HS-27A (cell line): Measurements from ENCODE around the gene IL10RA.
"Not testable (repeated sequence)": the region's sequence is repeated elsewhere in the genome, so short reads cannot be mapped to it uniquely, and the experiment has no call there.

ENCODE experiments used
- DNase-seq: peaks from one replicate; pipeline ENCODE4 v3.0.0-alpha.2; 2012; ENCODE audit warnings: low read depth, missing footprints

IL10RA gene

GRCh38 chr11:118007563-118008270 is 21.5 kb downstream of the IL10RA start:
- DNase-seq = not testable (repeated sequence)

GRCh38 chr11:118008271-118008911 is 22.2 kb downstream of the IL10RA start:
- DNase-seq = no peak

GRCh38 chr11:118009864-118010737 is 23.9 kb downstream of the IL10RA start:
- DNase-seq = no peak

DNA sequence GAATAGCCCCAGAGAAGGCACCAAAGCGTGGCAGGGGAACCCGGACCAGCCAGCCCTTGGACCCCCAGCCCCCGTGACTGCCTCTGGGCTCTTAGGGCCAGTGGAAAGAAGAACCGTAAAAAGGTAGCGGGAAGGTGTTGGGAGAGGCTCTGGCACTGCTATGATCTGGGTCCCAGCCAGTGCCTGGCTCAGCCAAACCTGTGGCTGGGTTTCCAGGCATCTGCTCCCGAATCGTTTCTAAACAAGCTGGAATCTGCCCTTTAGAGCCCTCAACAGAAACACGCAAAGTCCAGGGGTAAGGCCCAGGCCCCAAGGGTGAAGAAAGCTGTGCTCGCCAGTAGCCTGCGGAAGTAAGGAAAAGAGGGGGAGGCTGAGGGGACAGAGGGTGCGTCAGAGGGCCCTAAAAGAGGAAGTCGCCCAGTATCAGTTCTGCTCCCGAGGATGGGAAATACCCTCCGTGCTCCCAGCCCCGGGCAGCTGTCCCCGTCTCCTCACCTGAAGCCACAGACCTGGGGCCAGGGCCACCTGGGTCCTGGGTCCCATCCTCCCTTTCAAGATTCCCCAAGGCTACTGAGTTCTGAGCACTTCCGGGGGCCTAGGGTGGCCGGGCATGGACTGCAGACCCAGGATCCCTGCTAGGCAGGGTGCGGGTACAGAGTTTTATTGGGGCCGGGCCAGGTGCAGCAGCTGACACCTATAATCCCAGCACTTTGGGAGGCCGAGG is 24.7 kb downstream of the IL10RA start:
- DNase-seq = no peak

GRCh38 chr11:118012083-118012669 is 26.0 kb downstream of the IL10RA start:
- DNase-seq = no peak

DNA sequence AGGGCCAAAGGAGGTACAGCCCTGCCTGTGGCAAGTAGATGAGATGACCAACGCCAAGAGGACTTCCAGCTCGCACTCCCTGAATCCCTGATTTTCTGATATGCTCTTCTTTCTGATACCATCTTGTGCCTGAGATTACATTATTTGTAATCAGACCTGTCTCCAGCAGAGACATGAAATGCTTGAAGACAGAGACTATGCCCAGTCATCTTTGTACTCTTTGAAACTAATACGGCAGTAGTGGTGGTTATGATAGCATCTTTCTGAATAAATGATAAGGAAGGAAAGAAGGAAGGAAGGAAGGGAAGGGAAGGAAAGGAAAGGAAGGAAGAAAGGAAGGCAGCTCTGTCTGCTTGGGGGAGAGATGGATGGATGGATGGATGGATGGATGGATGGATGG is 27.8 kb downstream of the IL10RA start:
- no peak for DNase-seq

DNA sequence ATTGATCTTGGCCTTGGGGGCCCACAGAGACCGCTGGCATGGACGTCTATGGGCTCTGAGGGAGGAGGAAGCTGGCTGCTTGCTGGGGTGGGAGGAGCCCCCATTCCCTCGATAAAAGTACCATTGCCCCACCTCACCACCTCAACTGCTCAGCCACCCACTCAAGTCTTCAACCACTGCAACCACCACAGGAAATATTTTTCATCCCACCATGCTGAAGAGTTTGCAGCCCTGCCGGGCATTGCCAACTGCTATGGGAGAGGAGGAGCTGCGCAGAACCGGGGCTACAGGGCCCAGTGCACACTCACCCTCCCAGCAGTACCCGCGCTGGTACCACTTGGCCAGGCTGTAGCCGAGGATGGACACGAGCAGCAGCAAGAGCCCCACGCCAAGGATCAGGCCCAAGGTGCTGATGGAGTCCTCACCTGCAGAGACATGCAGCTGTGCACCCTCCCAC is 29.2 kb downstream of the IL10RA start:
- DNase-seq = no peak

GRCh38 chr11:118016104-118016503 is 29.9 kb downstream of the IL10RA start:
- DNase-seq = no peak

DNA sequence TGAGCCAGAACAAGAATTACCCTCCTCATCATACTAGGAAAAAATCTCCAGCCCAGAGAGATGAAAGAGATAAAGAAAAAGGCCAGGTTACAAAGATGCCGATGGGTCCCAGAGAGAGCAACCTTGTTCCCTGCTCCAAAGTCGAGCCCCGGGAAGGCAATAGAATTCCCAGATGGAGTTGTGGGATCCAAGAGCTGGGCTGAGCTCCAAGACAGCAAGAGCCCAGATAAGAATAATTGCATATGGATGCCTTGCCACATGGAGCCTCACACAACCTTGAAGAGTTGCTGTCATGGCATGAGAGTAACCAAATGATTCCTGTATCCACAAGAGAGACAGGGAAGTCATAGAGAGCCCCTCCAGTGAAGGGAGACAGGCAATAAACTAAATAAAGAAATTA is 30.9 kb downstream of the IL10RA start:
- no peak for DNase-seq

GRCh38 chr11:118017631-118018315 is 31.6 kb downstream of the IL10RA start:
- no peak for DNase-seq

GRCh38 chr11:118018401-118018800 is 32.2 kb downstream of the IL10RA start:
- DNase-seq = no peak

DNA sequence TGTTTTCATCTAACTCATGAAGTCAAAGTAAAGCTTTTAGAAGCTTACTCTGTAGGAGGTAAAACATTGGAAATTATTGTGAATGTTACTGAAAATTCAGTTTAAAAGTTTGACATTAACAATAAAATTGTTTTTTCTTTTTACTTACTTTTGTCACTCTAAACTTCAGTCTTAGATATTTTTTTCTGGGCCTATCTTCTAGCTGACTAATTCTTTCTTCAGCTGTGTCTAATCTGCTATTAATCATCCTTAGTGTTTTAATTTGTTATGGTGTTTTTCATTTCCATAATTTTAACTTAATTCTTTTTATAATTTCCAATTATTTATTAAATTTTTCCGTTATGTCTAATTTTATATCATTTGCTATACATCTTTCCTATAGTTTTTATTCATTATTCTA is 35.0 kb downstream of the IL10RA start:
- no peak for DNase-seq

GRCh38 chr11:118027694-118028093 is 41.5 kb downstream of the IL10RA start:
- no peak for DNase-seq

GRCh38 chr11:118028626-118029025 is 42.4 kb downstream of the IL10RA start:
- DNase-seq = no peak

- DNase-seq = no peak
Measured at GRCh38 chr11:118033443-118033842, 47.2 kb downstream of the IL10RA start.

DNA sequence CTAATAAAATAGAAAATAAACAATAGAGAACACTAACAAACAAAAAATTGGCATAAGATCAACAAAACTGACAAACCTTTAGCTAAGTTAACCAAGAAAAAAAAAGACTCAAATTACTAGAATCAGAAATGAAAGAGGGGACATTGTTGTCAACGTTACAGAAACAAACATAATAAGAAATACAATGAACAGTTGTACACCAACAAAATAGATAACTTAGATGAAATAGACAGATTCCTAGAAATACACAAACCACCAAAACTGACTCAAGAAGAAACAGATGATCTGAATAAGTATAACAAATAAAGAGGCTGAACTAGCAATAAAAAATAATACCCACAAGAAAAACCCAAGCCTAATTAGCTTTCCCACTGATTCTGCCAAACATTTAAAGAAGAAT is 55.9 kb downstream of the IL10RA start:
- DNase-seq = no peak

DNA sequence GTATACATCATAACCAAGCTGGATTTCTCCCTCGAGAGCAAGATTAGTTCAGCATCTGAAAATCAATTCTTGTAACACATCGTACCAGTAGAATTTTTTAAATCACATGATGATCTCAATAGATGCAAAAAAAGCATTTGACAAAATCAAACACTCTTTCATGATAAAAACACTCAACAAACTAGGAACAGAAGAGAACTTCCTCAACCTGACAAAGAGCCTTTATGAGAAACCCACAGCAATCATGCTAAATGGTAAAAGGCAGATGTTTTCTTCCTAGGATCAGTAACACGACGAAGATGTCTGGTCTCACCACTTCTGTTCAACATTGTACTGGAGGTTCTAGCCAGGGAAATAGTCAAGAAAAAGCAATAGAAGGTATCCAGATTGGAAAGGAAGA is 56.6 kb downstream of the IL10RA start:
- DNase-seq = no peak

- DNase-seq = no peak
Measured at GRCh38 chr11:118045191-118045590, 59.0 kb downstream of the IL10RA start.

DNA sequence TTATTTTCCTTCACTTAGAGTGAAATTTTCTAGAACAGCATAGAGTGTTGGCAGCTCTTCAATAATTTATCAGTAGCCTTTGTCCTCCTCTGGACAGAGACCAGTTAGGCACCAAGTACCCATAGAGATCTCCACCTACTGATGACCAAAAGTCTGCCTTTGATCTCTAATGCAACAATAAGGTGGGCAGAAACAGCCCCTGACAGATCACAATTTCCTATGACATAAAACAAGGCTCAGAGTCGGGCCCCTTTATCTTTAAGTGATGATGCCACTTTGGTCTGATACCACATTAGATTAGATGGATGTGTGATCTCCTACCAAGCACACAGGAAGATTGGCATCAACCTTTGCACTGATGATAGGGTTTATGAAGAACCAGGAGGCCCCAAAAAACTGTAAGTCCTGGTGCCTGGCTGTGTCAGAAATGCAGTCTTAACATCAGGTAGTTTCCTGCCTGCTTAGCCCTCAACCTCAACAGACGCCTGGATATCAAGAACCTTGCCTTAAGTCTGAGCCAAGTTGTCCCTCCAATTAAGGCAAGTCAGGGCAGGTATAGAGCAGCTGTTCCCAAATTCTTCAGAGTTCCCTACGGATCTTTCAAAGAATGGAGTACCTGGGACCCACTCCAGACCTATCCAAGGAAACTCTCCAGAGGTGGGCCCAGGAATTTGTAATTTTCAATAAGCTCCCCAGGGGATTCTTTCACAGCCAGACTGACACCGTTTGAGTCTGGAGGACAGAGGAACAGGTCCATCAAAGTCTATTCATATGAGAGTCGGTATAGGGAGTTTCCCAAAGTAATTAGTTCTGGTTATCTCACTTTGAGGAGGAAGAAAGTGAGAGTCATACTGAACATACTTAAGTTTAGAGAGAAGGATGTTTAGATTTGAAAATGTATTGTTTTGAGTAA is 60.1 kb downstream of the IL10RA start:
- no peak for DNase-seq
